ENCODE data around the gene OGDH.
"Not testable (repeated sequence)": the region's sequence is repeated elsewhere in the genome, so short reads cannot be mapped to it uniquely, and the experiment has no call there.

OGDH gene

DNA sequence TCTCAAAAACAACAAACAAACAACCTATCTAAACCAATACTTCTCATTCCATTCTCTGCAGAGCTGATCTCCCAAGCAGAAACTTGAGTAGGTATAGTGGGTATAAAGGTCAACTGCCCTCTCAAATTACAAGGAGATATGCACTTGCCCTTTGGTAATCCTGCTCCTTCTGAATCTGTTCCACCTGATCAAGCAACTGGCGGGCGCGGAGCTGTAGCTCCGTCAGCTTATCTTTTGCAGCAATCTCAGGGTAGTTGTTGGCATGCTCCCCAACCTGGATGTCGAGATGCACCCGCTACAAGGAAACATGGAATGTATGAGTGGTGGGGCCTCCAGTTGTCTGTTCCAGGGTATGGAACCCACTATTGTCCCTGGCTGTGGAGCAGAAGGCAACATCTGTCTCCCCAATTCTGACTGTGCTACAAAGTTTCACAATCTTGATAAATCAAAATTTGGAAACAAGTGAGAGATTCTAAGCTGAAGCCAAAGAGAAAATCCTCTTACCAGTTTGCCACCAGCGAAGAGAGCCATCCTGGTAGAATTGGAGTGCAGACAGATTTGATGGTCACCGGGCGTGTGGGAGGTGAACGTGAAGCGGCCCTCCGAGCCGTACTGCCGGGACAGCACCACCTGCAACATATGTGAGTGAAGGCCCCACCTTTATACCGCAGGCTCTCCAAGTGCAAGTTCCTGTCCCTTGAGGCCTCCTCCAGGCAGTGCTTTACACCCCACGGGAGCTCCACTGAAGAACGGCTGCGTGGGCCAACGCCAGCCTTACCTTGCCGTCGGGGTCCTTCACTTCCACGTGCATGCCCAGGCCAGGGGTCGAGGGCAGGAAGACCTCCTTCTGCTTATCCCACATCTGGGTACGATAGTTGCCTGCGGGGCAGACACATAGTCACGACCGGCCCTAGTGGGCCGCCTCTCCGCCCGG lies 25.2 kb upstream of the OGDH start:
- no peak for DNase-seq (ENCODE audit: low spot score)

DNA sequence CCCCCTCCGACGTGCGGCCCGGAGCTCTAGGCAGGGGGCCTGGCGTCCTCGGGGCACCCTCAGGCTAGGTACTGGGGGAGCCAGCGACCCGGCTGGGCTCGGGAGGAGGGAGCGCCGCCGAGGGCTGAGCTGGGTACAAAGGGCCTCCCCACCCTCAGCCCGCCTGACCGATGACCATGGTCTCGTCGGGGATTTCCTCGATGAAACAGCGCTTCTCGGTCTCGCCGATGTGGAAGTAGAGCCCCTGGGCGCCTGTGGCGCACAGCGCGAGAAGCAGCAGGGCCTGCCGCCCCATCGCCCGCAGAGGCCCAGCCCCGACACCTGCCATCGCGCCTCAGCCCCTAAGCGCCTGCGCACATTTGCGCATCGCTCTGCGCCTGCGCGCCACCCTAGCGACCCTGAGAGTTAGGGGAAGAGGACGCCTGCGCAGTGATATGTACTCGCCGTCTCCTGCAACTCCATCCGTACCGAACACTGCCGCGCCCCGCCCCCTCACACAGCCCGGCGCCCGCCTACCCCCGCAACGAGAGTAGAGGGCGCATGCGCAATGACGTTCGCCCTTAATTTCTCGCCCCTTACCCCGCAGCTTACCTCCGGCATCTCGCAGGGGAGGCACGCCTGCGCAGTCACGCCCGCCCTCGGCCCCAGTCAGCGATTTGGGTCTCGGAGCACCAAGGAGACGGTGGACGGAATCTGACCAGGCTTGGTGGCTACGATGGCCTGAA lies 24.4 kb upstream of the OGDH start, which contains the start of gene TMED4:
TMED4 (minus strand) TSS at position 353 of the 725 bp plus-strand sequence; CDS start at position 328, 25 bp downstream.
- DNase-seq (ENCODE audit: low spot score) = peak; percentile 99

DNA sequence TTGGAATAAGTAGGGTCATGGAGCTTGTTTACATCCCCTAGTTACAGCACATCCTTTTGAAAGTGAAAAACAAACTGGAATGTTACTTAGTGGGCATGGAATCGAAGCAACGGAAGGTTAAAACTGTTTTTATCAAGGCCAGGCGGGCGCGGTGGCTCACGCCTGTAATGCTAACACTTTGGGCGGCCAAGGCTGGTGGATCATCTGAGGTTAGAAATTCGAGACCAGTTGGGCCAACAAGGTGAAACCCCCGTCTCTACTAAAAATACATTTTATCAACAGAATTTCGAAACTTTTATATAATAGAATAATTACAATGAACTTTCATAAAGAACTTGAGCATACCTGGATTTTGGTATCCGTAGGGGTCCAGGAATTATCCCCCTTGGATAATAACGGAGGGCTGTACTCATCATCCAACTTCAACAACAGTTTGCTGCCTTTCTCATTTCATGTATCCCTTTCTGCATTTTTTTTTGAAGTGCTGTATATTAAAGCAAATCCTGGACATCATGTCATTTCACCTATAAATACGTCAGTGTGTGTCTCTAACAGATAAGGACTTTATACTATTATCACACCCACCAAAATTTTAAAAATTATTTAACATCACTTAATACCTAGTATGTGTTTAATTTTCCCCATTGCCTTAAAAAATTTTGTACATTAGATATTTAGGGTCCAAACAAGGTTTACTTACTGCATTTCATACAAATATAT lies 23.1 kb upstream of the OGDH start:
- no peak for DNase-seq (ENCODE audit: low spot score)

DNA sequence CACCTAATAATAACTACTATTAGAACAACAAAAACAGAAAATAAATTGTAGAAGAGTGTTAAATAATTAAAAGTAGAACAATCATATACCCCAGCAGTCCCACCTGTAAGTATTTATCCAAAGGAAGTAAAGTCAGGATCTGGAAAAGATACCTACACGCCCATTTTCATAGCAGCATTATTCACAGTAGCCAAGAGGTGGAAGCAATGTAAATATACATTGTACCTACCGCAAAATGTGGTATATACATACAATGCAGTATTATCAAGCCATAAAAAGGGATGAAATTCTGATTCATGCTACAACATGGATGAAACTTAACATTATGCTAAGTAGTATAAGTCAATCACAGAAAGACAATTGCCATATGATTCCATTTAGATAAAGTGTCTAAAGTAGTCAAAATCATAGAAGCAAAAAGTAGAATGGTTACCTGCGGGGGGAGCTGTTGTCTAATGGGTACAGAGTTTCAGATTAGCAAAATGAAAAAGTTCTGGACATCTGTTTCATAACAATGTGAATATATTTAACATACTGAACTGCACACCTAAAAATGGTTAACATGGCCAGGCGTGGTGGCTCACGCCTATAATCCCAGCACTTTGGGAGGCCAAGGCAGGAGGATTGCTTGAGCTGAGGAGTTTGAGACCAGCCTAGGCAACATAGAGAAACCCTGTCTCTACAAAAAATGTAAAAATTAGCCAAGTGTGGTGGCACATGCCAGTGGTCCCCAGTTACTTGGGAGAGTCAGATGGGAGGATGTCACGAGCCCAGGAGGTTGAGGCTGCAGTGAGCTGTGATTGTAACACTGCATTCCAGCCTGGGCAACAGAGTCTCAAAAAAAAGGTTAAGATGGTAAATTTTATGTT lies 18.4 kb upstream of the OGDH start:
- DNase-seq (ENCODE audit: low spot score) = no peak

DNA sequence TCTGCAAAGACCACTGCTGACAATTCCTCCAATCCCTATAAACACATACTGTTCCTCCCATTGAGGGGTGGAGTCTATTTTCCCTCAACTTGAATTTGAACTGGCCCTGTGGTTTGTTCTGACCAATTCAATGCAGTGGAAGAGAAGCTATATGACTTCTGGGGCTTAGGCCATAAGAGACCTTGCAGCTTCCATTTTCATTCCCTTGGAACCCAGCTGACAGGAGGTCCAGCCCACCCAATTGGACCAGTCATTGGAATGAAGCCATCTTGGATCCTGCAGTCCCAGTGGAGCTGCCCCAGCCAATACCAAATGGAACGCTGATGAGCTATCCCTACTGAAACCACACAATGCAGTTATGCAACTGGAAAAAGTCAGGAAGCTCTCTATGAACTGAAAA lies 15.5 kb upstream of the OGDH start:
- no peak for DNase-seq (ENCODE audit: low spot score)

DNA sequence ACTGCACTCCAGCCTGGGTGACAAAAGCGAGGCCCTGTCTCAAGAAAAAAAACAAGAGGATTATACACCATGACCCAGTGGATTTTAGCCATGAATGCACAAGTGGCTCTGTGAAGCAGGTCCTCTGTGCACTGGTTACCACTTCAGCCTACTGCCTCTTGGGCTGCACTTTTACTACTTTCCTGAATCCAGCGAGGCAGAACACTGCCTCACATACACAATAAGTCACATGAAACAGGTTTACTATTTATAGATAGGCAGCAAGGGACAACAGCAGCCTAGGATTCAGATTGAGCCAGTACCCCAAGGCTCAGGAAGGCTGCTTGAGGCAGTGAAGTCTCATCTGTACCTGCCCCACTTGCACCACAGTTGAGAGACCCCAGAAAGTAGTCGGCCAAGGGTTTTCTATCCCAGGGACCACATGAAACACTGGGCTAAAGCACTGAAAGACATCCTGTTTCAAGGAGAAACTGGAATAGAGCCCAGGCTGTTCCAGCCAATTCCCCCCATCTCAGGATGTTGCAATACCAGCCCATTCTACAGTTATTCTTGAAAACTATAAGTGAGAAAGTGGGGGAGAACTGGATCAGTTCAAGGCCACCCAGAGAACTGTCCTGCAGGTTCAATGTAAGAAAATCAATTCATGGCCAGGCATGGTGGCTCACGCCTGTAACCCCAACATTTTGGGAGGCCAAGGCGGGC lies 10.3 kb upstream of the OGDH start:
- no peak for DNase-seq (ENCODE audit: low spot score)

DNA sequence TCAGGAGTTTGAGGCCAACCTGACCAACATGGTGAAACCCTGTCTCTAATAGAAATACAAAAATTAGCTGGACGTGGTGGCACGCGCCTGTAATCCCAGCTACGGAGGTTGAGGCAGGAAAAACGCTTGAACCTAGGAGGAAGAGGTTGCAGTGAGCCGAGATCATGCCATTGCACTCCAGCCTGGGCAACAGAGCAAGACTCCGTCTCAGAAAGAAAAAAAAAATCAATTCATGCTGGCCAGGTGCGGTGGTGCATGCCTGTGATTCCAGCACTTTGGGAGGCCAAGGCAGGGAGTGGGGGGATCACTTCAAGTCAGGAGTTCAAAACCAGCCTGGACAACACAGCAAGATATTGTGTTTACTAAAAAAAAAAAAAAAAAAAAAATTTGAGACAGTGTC lies 9.2 kb upstream of the OGDH start:
- not testable (repeated sequence) for DNase-seq (ENCODE audit: low spot score)

DNA sequence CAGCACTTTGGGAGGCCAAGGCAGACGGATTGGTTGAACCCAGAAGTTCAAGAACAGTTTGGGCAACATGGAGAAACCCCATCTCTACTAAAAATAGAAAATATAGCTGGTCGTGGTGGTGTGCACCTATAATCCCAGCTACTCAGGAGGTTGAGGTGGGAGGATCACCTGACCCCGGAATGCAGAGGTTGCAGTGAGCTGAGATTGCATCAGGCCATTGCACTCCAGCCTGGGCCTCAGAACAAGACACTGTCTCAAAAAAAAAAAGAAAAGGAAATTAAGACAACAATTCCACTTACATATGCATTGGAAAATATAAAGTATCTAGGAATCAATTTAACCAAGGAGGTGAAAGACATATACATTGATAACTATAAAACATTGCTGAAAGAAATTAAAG lies 7.2 kb upstream of the OGDH start:
- no peak for DNase-seq (ENCODE audit: low spot score)

DNA sequence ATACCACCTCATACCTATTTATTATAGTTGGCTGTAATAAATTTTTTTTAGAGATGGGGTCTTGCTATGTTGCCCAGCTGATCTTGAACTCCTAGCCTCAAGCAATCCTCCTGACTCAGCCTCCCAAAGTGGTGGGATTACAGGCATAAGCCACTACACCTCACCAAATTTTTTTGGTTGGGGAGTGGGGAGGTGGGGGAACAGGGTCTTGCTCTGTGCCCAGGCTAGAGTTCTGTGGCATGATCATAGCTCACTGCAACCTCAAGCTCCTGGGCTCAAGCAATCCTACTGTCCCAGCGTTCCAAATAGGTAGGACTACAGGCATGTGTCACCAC lies 3.9 kb upstream of the OGDH start:
- DNase-seq (ENCODE audit: low spot score) = no peak

DNA sequence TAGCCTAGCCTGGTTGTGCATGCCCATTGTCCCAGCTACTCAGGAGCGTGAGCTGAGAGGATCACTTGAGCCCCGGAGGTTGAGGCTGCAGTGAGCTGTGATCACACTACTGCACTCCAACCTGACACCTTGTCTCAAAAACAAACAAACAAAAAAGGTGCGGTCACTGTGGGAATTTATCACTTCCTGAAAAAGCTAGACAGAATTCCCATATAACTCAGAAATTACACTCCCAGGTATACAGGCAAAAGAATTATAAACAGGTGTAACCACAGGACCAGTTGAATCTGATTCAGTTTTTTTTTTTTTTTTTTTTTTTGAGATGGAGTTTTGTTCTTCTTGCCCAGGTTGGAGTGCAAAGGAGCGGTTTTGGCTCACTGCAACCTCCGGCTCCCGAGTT lies 3.2 kb upstream of the OGDH start:
- DNase-seq (ENCODE audit: low spot score) = no peak

DNA sequence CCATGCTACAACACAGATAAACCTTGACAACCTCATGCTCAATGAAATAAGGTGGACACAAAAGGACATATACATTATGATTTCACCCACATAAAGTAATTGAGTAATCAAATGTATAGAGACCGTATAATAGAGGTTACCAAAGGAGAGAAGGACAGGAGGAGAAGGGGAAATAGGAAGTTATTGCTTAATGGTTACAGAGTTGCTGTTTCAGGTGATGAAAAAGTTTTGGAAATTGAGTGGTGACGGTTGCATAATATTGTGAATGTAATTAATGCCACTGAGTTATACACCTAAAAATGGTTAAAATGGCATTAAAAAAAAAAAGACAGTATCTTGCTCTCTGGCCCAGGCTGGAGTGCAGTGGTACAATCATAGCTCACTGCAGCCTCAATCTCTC lies 1.5 kb upstream of the OGDH start:
- DNase-seq (ENCODE audit: low spot score) = no peak

DNA sequence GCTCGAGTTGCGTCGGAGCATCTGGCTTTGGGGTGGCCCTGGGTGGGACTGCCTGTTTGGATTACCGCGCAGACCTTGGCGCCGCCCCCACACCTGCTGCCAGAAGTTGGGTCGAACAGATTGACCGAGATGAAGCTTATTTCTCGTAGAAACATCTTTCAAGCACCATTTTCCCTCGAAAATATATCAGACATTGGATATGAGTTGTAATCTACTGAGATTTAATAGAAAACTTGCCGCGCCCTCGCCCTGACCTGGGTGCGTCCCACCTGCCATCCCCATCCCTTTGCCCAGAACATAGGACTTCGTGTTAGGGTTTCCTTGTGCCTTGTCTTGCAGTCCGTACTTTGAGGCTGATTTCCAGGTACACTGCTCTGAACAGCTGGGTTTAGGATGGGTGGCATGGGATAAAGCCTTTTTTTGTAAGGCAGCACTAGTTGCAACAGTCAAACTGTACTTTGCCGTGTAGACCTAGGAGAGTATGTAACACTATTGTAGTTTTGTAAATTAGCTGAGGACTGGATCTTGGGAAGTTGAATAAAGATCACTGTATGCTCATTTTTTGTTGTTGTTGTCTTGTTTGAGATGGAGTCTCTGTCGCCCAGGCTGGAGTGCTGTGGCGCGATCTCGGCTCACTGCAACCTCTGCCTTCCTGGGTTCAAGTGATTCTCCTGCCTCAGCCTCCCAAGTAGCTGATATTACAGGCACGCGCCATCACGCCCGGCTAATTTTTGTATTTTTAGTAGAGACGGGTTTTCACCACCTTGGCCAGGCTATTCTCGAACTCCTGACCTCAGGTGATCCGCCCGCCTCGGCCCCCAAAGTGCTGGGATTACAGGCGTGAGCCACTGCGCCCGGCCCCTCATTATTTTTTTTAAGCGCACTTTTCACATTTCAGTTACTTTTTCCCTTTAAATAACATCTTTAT lies 978 bp downstream of the OGDH start:
- no peak for DNase-seq (ENCODE audit: low spot score)

DNA sequence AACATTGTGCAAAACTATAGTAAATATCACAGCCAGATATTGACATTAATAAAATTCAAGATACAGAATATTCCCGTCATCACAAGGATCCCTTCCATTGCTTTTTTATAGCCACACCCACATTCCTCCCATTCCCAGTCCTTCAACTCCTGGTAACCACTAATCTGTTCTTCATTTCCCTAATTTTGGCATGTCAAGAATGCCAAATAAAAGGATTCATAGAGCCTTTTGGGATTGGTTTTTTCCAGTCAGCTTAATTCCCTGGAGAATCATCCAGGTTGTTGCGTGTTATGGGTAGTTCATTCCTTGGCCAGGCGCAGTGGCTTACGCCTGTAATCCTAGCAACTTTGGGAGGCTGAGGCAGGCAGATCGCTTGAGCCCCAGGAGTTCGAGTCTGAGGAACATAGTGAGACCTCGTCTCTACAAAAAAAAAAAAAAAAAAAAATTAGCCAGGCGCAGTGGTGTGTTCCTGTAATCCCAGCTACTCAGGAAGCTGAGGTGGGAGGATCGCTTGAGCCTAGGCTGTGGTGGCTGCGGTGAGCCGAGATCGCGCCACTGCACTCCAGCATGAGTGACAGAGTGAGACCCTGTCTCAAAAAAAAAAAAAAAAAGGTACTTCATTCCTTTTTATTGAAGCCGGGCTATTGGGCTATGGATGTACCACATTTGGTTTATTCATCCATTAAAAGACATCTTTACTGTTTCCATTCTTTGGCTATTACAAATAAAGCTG lies 2.7 kb downstream of the OGDH start:
- no peak for DNase-seq (ENCODE audit: low spot score)

DNA sequence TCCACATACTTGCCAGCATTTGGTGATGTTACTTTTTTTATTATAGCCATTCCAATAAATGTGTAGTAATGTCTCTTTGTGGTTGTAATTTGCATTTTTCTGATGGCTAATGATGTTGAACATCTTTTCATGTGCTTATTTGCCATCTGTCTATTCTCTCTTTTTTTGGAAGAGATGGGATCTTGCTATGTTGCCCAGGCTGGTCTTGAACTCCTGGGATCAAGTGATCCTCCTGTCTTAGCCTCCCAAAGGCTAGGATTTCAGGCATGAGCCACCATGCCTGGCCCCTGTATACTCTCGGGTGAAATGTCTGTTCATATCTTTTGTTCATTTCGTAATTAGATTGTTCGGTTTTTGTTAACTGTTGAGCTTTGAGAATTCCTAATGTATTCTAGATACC lies 3.4 kb downstream of the OGDH start:
- no peak for DNase-seq (ENCODE audit: low spot score)

DNA sequence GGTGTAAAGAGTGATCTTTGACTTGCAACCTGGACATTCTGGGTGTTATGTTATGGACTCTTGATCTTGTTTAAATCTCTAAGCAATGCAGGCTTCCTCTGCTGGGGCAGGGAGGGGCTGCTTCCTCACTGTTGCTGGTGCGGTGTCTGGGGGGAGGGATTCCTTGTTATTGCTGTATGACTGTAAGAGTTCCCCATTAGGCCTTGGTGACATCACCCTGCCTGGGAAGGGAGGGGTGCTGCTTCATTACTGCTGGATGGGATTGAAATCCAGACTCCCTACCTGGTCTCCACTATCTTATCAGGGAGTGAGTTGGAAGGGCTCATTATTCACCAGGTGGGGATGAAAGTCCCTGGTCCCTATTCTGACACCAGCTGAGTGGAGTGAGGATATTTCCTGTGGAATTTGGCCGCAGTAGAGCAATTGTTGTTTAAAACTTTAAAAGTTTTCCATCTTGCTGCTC lies 8.8 kb downstream of the OGDH start:
- DNase-seq (ENCODE audit: low spot score) = no peak

DNA sequence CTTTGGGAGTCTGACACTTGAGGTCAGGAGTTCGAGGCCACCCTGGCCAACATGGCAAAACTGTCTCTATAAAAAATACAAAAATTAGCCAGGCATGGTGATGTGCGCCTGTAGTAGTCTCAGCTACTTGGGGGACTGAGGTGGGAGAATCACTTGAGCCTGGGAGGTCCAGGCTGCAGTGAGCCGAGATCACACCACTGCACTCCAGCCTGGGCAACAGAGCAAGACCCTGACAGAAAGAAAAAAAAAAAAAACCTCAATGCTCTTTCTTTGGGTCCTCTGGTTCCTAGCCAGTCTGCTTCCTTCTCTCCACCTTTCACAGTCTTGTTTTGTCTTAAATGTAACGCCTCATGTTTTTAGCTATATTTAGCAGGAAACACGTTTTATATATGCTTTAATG lies 9.4 kb downstream of the OGDH start:
- no peak for DNase-seq (ENCODE audit: low spot score)

DNA sequence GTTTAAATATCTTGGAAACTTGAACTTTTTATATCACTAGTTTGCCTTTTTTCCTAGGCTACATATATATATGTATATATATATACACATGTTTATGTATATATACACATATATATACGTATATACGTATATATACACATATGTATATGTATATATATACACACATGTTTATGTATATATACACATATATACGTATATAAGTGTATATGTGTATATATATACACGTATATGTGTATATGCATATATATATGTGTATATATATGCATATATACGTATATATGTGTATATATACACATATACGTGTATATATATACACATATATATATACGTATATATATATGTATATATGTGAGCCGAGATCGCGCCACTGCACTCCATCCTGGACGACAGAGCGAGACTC lies 10.1 kb downstream of the OGDH start:
- DNase-seq (ENCODE audit: low spot score) = no peak

DNA sequence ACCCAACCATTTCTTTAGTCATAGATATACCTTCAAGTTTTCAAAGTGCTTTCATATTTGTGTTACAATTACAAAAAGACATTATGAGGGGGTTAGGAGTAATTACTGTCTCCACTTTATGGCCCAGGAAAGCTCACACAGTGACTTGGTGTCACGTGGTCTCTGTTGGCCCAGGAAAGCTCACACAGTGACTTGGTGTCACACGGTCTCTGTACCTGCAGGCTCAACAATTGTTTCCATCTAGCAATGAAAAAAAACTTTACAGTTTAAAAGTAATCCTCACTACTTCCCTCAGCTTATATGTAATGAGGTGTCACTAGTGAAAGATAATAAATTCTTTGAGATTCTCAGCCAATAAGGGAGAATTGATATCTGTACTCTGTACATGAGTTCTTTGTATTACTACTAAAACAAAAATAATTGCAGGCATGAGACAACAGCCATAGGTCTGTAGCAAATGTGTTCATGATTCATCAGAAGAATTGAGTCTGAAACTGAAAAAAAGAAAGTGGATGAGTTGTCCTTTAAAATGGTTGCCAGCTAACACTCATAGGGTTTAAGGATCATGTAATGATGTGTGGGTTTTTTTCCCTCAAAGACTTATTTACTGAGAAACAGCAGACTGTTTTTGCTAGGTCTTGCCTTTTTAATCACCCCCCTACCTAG lies 10.9 kb downstream of the OGDH start:
- DNase-seq (ENCODE audit: low spot score) = no peak

DNA sequence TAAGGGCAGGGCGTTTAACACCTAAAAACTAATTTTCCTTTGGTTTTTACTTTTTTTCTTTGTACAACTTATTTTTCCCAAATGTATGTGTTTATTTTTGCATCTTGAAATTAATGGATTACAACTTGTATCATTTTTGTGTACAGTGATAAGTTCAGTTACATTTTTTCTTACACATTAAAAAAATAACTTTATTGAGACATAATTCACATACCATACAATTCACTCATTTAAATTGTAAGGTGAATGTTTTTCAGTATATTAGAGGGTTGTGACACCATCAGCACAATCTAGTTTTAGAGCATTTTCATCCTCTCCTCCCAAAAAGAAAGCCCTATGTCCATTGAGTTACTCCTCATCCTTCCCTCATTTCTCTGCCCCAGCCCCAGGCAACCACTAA lies 11.6 kb downstream of the OGDH start:
- DNase-seq (ENCODE audit: low spot score) = no peak
